ENCODE measurements around the gene PLS3.
A peak's percentile ranks its signal among the peaks of the same experiment; 100 is the strongest.

Gene PLS3

GRCh38 chrX:115687595-115687994 is 126.6 kb downstream of the PLS3 start:
- Histone ChIP-seq H3K36me3 (no peaks in the 10 kb centered on the region), H3K27me3 (ENCODE audit: insufficient read depth, low read depth, severe bottlenecking) (peaks cover 20% of the 10 kb centered on the region), H3K27ac (no peak overlapping the region), H3K9me3 (ENCODE audit: severe bottlenecking) (no peaks in the 10 kb centered on the region), H3K4me3 (ENCODE audit: low read depth, low read length) (no peak overlapping the region)
- DNase-seq, result no peak
- TF ChIP-seq CTCF (IDR thresholded peaks at IDR 0.05; ENCODE audit: low read depth, low read length), result no peak

- no peak overlapping the region; the same call in 1 of the 2 replicates for H3K4me3 ChIP-seq (ENCODE audit: low read depth, low read length)
- H3K27ac ChIP-seq, result no peak overlapping the region
- no peaks in the 10 kb centered on the region for H3K36me3 ChIP-seq
- no peak for DNase-seq
- H3K27me3 ChIP-seq (ENCODE audit: insufficient read depth, low read depth, severe bottlenecking), result peaks cover 19% of the 10 kb centered on the region
- TF ChIP-seq CTCF (IDR thresholded peaks at IDR 0.05; ENCODE audit: low read depth, low read length), result no peak
- no peaks in the 10 kb centered on the region for H3K9me3 ChIP-seq (ENCODE audit: severe bottlenecking)
Measured at GRCh38 chrX:115689931-115690330, 129.0 kb downstream of the PLS3 start.

- peak; percentile 71 for TF ChIP-seq CTCF (IDR thresholded peaks at IDR 0.05; ENCODE audit: low read depth, low read length)
- Histone ChIP-seq H3K9me3 (ENCODE audit: severe bottlenecking) (no peaks in the 10 kb centered on the region), H3K27me3 (ENCODE audit: insufficient read depth, low read depth, severe bottlenecking) (peaks cover 17% of the 10 kb centered on the region), H3K36me3 (no peaks in the 10 kb centered on the region), H3K27ac (no peak overlapping the region), H3K4me3 (ENCODE audit: low read depth, low read length) (no peak overlapping the region; the same call in 1 of the 2 replicates)
- peak; percentile 63 for DNase-seq
Measured at GRCh38 chrX:115690511-115691216, 129.7 kb downstream of the PLS3 start.

- H3K36me3 ChIP-seq, result no peaks in the 10 kb centered on the region
- H3K4me3 ChIP-seq (ENCODE audit: low read depth, low read length), result no peak overlapping the region
- DNase-seq, result no peak
- peaks cover 27% of the 10 kb centered on the region for H3K27me3 ChIP-seq (ENCODE audit: insufficient read depth, low read depth, severe bottlenecking)
- no peaks in the 10 kb centered on the region for H3K9me3 ChIP-seq (ENCODE audit: severe bottlenecking)
- H3K27ac ChIP-seq, result no peak overlapping the region
- no peak for TF ChIP-seq CTCF (IDR thresholded peaks at IDR 0.05; ENCODE audit: low read depth, low read length)
Measured at GRCh38 chrX:115693476-115693875, 132.5 kb downstream of the PLS3 start.

- no peaks in the 10 kb centered on the region for H3K36me3 ChIP-seq
- H3K4me3 ChIP-seq (ENCODE audit: low read depth, low read length), result no peak overlapping the region
- no peak overlapping the region for H3K27ac ChIP-seq
- peaks cover 27% of the 10 kb centered on the region for H3K27me3 ChIP-seq (ENCODE audit: insufficient read depth, low read depth, severe bottlenecking)
- no peak for TF ChIP-seq CTCF (IDR thresholded peaks at IDR 0.05; ENCODE audit: low read depth, low read length)
- no peaks in the 10 kb centered on the region for H3K9me3 ChIP-seq (ENCODE audit: severe bottlenecking)
- no peak for DNase-seq
Measured at GRCh38 chrX:115694028-115694427, 133.1 kb downstream of the PLS3 start.

- H3K27me3 ChIP-seq (ENCODE audit: insufficient read depth, low read depth, severe bottlenecking), result peaks cover 25% of the 10 kb centered on the region
- no peak overlapping the region for H3K27ac ChIP-seq
- DNase-seq, result no peak
- no peaks in the 10 kb centered on the region for H3K36me3 ChIP-seq
- no peaks in the 10 kb centered on the region for H3K9me3 ChIP-seq (ENCODE audit: severe bottlenecking)
- no peak for TF ChIP-seq CTCF (IDR thresholded peaks at IDR 0.05; ENCODE audit: low read depth, low read length)
- H3K4me3 ChIP-seq (ENCODE audit: low read depth, low read length), result no peak overlapping the region
Measured at GRCh38 chrX:115696039-115696438, 135.1 kb downstream of the PLS3 start.
